ENCODE data around the gene NRCAM. TPM values are rescaled to one million over a fixed set of nuclear protein-coding genes. Genes with fewer than 3 reads are reported as not detected.
A peak's percentile ranks its signal among the peaks of the same experiment; 100 is the strongest.

Gene NRCAM
- total RNA-seq, 1 donor from 2014 or later = 33.2 TPM

DNA sequence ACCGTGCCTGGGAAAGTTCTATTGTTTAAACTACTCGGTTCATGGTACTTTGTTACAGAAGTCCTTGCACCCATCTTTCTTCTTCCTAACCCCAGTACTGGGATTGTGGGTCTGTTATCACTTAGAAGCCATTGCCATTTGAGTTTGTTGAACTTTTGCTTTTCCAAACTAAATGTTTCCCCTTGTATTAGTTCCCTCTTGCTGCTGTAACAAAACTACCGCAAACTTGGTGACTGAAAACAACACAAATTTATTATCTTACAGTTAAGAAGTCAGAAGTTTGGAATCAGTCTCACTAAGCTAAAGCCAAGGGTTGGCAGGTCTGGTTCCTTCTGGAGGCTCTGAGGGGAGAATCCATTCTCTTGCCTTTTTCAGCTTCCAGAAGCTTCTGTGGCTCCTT lies 319.2 kb downstream of the NRCAM start:
- Mint-ChIP-seq H3K27me3 (ENCODE audit: low read depth) (no peaks in the 10 kb centered on the region), H3K9me3 (peaks cover 7% of the 10 kb centered on the region), H3K36me3 (ENCODE audit: low read depth) (no peaks in the 10 kb centered on the region), H3K4me3 (no peak overlapping the region), H3K4me1 (peaks cover 14% of the 10 kb centered on the region), H3K27ac (ENCODE audit: unreplicated experiment) (no peak overlapping the region)
- TF ChIP-seq, protein P1, sequence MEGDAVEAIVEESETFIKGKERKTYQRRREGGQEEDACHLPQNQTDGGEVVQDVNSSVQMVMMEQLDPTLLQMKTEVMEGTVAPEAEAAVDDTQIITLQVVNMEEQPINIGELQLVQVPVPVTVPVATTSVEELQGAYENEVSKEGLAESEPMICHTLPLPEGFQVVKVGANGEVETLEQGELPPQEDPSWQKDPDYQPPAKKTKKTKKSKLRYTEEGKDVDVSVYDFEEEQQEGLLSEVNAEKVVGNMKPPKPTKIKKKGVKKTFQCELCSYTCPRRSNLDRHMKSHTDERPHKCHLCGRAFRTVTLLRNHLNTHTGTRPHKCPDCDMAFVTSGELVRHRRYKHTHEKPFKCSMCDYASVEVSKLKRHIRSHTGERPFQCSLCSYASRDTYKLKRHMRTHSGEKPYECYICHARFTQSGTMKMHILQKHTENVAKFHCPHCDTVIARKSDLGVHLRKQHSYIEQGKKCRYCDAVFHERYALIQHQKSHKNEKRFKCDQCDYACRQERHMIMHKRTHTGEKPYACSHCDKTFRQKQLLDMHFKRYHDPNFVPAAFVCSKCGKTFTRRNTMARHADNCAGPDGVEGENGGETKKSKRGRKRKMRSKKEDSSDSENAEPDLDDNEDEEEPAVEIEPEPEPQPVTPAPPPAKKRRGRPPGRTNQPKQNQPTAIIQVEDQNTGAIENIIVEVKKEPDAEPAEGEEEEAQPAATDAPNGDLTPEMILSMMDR (conservative IDR thresholded peaks at IDR 0.05) = no peak
- DNase-seq (ENCODE audit: low read depth, low spot score) = no peak

DNA sequence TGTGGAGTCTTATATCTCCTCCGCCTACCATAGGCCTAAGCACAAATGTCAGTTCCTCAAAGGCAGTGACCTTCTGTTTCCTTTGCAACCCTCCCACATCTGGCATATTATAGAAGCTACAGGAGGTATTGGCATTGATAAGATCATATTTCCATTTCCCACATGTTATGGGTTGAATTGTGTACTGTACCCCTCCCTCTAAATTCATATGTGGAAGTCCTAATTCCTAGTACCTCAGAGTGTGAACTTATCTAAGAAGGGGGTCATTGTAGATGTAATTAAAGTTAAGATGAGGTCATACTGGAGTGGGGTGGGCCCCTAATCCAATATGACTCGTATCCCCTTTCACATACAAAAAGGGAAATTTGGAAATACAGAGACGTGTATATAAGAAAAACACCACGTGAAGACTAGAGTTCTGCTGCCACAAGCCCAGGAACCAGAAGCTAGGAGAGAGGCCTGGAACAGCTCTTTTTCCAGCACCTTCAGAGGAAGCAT lies 320.0 kb downstream of the NRCAM start:
- H3K36me3 Mint-ChIP-seq (ENCODE audit: low read depth) = no peaks in the 10 kb centered on the region
- H3K9me3 Mint-ChIP-seq = peaks cover 7% of the 10 kb centered on the region
- TF ChIP-seq, protein P1 (conservative IDR thresholded peaks at IDR 0.05) = no peak
- H3K4me3 Mint-ChIP-seq = no peak overlapping the region
- no peaks in the 10 kb centered on the region for H3K27me3 Mint-ChIP-seq (ENCODE audit: low read depth)
- peaks cover 14% of the 10 kb centered on the region for H3K4me1 Mint-ChIP-seq
- H3K27ac Mint-ChIP-seq (ENCODE audit: unreplicated experiment) = no peak overlapping the region
- no peak for DNase-seq (ENCODE audit: low read depth, low spot score)

DNA sequence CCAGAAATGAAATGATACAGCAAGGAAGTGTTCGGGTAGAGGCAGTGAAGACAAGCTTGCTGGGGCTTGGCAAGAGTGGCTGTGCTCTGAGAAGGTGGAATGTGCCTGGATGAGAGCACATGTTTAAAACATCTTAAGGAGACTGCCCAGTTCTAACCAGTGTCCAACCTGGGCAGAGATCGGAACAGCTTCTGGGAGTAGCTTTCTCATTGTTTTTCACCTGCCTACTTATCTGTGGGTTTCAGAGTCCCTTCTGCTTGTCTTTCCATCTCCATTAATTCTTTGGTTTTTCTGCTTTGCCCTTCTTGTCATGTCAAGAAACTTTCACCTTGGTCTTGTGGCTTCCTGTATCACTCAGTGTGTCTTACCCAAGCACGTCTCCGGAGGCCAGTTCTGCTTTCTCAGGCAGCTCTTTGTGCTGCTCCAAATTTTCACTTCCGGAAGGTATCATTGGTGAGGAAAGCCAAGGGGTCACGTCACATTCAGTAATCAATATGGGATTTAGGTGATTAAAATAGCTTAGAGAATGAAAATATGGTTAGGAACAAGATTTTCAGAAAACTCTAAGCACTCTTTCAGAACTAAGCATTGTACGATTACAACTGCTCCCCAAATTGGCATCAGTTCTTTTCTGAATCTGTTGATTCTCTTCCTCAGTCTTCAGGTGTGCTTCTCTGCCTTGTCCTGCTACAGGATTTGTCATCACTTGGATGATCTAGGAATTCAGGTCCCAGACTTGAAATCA lies 320.6 kb downstream of the NRCAM start:
- peaks cover 7% of the 10 kb centered on the region for H3K9me3 Mint-ChIP-seq
- no peak for DNase-seq (ENCODE audit: low read depth, low spot score)
- H3K4me3 Mint-ChIP-seq = no peak overlapping the region
- no peaks in the 10 kb centered on the region for H3K27me3 Mint-ChIP-seq (ENCODE audit: low read depth)
- TF ChIP-seq, protein P1 (conservative IDR thresholded peaks at IDR 0.05) = no peak
- peaks cover 14% of the 10 kb centered on the region for H3K4me1 Mint-ChIP-seq
- H3K36me3 Mint-ChIP-seq (ENCODE audit: low read depth) = no peaks in the 10 kb centered on the region
- H3K27ac Mint-ChIP-seq (ENCODE audit: unreplicated experiment) = no peak overlapping the region

DNA sequence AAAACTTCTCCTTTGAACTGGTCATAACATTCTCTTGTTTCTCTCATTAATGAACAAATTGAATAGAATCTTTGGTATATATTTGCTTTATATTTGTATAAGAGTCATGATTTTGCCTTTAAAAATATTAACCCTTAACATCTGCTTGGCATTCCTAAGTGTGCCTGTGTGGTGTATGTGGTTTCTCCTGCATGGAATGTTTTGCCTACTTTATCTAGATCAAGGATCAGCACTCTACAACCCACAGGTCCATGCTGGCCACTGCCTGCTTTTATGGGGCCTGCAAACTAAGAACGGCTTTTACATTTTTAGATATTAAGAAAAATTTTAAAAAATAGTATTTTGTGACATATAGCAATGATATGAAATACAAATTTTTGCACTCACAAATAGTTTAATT lies 321.8 kb downstream of the NRCAM start:
- Mint-ChIP-seq H3K36me3 (ENCODE audit: low read depth) (no peaks in the 10 kb centered on the region), H3K9me3 (peaks cover 7% of the 10 kb centered on the region), H3K27me3 (ENCODE audit: low read depth) (no peaks in the 10 kb centered on the region), H3K4me1 (peaks cover 9% of the 10 kb centered on the region), H3K4me3 (no peak overlapping the region), H3K27ac (ENCODE audit: unreplicated experiment) (no peak overlapping the region)
- DNase-seq (ENCODE audit: low read depth, low spot score) = no peak
- TF ChIP-seq, protein P1 (conservative IDR thresholded peaks at IDR 0.05) = no peak

DNA sequence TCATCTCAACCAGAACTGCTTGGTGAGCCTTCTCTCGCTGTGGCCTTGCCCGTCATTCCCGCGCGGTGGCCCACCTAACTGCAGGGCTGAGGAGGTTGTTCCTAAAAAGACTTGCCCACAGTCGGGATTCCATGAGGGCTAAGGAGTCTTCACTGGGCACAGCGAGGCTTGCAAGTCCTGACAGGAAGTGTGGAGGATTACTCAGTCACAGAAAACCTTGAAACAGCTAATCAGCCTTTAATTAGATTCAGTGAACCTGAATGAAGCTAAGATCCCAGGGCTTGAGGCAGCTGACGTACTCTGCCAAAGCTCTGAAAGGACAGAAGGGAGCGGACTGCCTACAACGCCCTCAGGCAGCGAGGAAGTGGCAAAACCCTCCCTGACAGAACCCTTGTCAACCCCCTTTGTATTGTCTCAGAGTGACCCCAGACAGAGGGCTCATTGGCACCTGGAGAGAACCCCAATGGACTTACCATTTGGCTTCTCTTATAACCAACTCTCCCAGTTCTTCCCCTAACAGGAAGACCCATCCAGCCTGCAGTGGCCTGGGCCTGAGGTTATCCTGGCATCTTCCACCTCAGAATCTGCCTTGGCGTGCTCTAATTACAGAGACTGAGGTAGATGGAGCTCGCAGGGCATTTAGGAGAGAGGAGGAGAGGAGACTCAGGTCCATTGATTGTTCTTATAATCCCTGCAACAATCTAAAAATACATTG lies 323.5 kb downstream of the NRCAM start:
- TF ChIP-seq, protein P1 (conservative IDR thresholded peaks at IDR 0.05) = no peak
- peak overlapping the region; percentile 83 for H3K27ac Mint-ChIP-seq (ENCODE audit: unreplicated experiment)
- no peak for DNase-seq (ENCODE audit: low read depth, low spot score)
- peaks cover 9% of the 10 kb centered on the region for H3K4me1 Mint-ChIP-seq
- no peaks in the 10 kb centered on the region for H3K27me3 Mint-ChIP-seq (ENCODE audit: low read depth)
- peaks cover 5% of the 10 kb centered on the region for H3K9me3 Mint-ChIP-seq
- no peaks in the 10 kb centered on the region for H3K36me3 Mint-ChIP-seq (ENCODE audit: low read depth)
- H3K4me3 Mint-ChIP-seq = no peak overlapping the region
